Measurements from ENCODE around the gene CEP70.

GRCh38 chr3:138549179-138549977, 44.7 kb downstream of the CEP70 start:
- TF ChIP-seq POLR2A (IDR thresholded peaks at IDR 0.05): no peak
- TF ChIP-seq POLR2AphosphoS5 (IDR thresholded peaks at IDR 0.05): no peak
- TF ChIP-seq CTCF (IDR thresholded peaks at IDR 0.05): no peak
- TF ChIP-seq EP300 (IDR thresholded peaks at IDR 0.05): no peak

Data from gastroesophageal sphincter (tissue), 3 donors.